Mesenchymal stem cell (in vitro differentiated cells and primary cell): ENCODE results near the gene FAM13C.

Experiments used
- DNase-seq: peaks from one replicate; pipeline ENCODE4 v3.0.0-alpha.2; 2013
- H2AFZ ChIP-seq: one replicate; pipeline ENCODE4 v1.6.1; 2013; ENCODE audit warnings: low read depth, mild to moderate bottlenecking, control low read depth, inconsistent platforms, low read length, moderate library complexity
- H2AK5ac ChIP-seq: 2 replicates; pipeline ENCODE4 v1.6.1; 2013; ENCODE audit warnings: low read length, moderate library complexity, mild to moderate bottlenecking, inconsistent platforms; ENCODE audit not compliant: severe bottlenecking
- H2BK120ac ChIP-seq: one replicate; pipeline ENCODE4 v1.6.1; 2013; ENCODE audit warnings: low read depth, mild to moderate bottlenecking, inconsistent platforms, low read length, moderate library complexity
- H2BK12ac ChIP-seq, 2 experiments: one replicate each; pipeline ENCODE4 v1.6.1; 2013; ENCODE audit warnings: inconsistent platforms in 2 of 2, low read length in 2 of 2, mild to moderate bottlenecking in 2 of 2, moderate library complexity in 2 of 2, control low read depth in 1 of 2
- H2BK15ac ChIP-seq: one replicate; pipeline ENCODE4 v1.6.1; 2013; ENCODE audit warnings: mild to moderate bottlenecking, low read depth, inconsistent platforms; ENCODE audit not compliant: poor library complexity, severe bottlenecking
- H2BK5ac ChIP-seq: 2 replicates; pipeline ENCODE4 v1.6.1; 2013; ENCODE audit warnings: low read depth, mild to moderate bottlenecking, low read length, control low read depth, inconsistent platforms; ENCODE audit not compliant: poor library complexity, severe bottlenecking
- H3K14ac ChIP-seq, 2 experiments: one replicate each; pipeline ENCODE4 v1.6.1; 2013; ENCODE audit warnings: inconsistent platforms in 2 of 2, low read length in 2 of 2, control low read depth in 1 of 2, mild to moderate bottlenecking in 1 of 2, moderate library complexity in 1 of 2
- H3K18ac ChIP-seq, 2 experiments: one replicate each; pipeline ENCODE4 v1.6.1; 2013; ENCODE audit warnings: inconsistent platforms in 2 of 2, low read length in 2 of 2, control low read depth in 1 of 2, low read depth in 1 of 2, mild to moderate bottlenecking in 1 of 2
- H3K23ac ChIP-seq, 2 experiments: one replicate each; pipeline ENCODE4 v1.6.1; 2013; ENCODE audit warnings: inconsistent platforms in 2 of 2, low read length in 2 of 2, mild to moderate bottlenecking in 2 of 2, moderate library complexity in 2 of 2, control low read depth in 1 of 2
- H3K27ac ChIP-seq: 2 replicates; pipeline ENCODE4 v1.5.1; 2013; ENCODE audit warnings: mild to moderate bottlenecking, moderate library complexity, low read length, control low read depth, inconsistent platforms; ENCODE audit not compliant: poor library complexity, severe bottlenecking
- H3K27me3 ChIP-seq, 2 experiments: 2 replicates each; pipeline versions ENCODE4 v1.6.1 to v1.7.0; 2013; ENCODE audit warnings: low read length in 2 of 2, mild to moderate bottlenecking in 2 of 2, moderate library complexity in 2 of 2, control low read depth in 1 of 2, inconsistent platforms in 1 of 2; ENCODE audit not compliant: control insufficient read depth in 1 of 2, insufficient read depth in 1 of 2
- H3K36me3 ChIP-seq, 2 experiments: 2 replicates each; pipeline versions ENCODE4 v1.6.1 to v1.7.0; 2013; ENCODE audit warnings: low read length in 2 of 2, control low read depth in 1 of 2, inconsistent platforms in 1 of 2, low read depth in 1 of 2, mild to moderate bottlenecking in 1 of 2; ENCODE audit not compliant: insufficient read depth in 2 of 2, control insufficient read depth in 1 of 2
- H3K4ac ChIP-seq, 2 experiments: one replicate each; pipeline ENCODE4 v1.6.1; 2013; ENCODE audit warnings: inconsistent platforms in 2 of 2, low read length in 2 of 2, mild to moderate bottlenecking in 2 of 2, moderate library complexity in 2 of 2, control low read depth in 1 of 2, low read depth in 1 of 2
- H3K4me1 ChIP-seq: 2 replicates; pipeline ENCODE4 v1.6.1; 2013; ENCODE audit warnings: low read depth, low read length, control low read depth; ENCODE audit not compliant: control insufficient read depth, insufficient read depth
- H3K4me2 ChIP-seq: 2 replicates; pipeline ENCODE4 v1.6.1; 2013; ENCODE audit warnings: low read length, mild to moderate bottlenecking, inconsistent platforms; ENCODE audit not compliant: poor library complexity, severe bottlenecking
- H3K4me3 ChIP-seq, 2 experiments: 2 replicates each; pipeline versions ENCODE4 v1.5.1 to v1.7.0; 2013; ENCODE audit warnings: low read length in 2 of 2, mild to moderate bottlenecking in 2 of 2, control low read depth in 1 of 2, low read depth in 1 of 2; ENCODE audit not compliant: insufficient read depth in 1 of 2
- H3K79me1 ChIP-seq: replicated peaks from 2 replicates; pipeline ENCODE4 v1.6.1; 2013; ENCODE audit warnings: mild to moderate bottlenecking, control low read depth, low read length, inconsistent platforms; ENCODE audit not compliant: poor library complexity, severe bottlenecking
- H3K9ac ChIP-seq: 2 replicates; pipeline ENCODE4 v1.7.0; 2013; ENCODE audit warnings: mild to moderate bottlenecking, low read length, moderate library complexity
- H3K9me3 ChIP-seq: 2 replicates; pipeline ENCODE4 v1.7.0; 2013; ENCODE audit warnings: mild to moderate bottlenecking, low read length; ENCODE audit not compliant: control insufficient read depth
- H4K8ac ChIP-seq: one replicate; pipeline ENCODE4 v1.6.1; 2013; ENCODE audit warnings: inconsistent platforms, mild to moderate bottlenecking, low read length, moderate library complexity
- H4K91ac ChIP-seq: one replicate; pipeline ENCODE4 v1.6.1; 2013; ENCODE audit warnings: mild to moderate bottlenecking, low read length, inconsistent platforms
- WGBS: methylation state at CpG from one replicate; pipeline ENCODE4 v1.1.7; 2013; ENCODE audit warnings: mixed read lengths; 5-methylcytosine and 5-hydroxymethylcytosine counted together

FAM13C gene

GRCh38 chr10:59360605-59361405, 1.5 kb downstream of the FAM13C start:
- Histone ChIP-seq H2BK12ac (peak overlapping the region in 1 of 2 experiments; percentile 63), H2AFZ (no peak overlapping the region), H2BK5ac (no peak overlapping the region), H3K9me3 (no peaks in the 10 kb centered on the region), H3K9ac (peak overlapping the region; percentile 88), H4K8ac (peak overlapping the region; percentile 19), H2BK120ac (no peak overlapping the region), H3K4me3 (peak overlapping the region in 1 of 2 experiments; percentile 32), H3K36me3 (no peaks in the 10 kb centered on the region), H3K14ac (no peak overlapping the region), H3K4me2 (no peak overlapping the region), H3K23ac (no peak overlapping the region), H3K4me1 (peaks cover 8% of the 10 kb centered on the region), H2BK15ac (no peak overlapping the region), H3K27ac (no peak overlapping the region), H3K27me3 (peaks cover 0 to 5% of the 10 kb centered on the region in 2 experiments), H3K79me1 (no peaks in the 10 kb centered on the region), H3K18ac (peak overlapping the region in 1 of 2 experiments; percentile 32), H4K91ac (no peak overlapping the region), H3K4ac (no peak overlapping the region), H2AK5ac (no peak overlapping the region)
- WGBS: 68% methylated on average over 6 of the region's 6 CpGs
- DNase-seq: no peak

DNA sequence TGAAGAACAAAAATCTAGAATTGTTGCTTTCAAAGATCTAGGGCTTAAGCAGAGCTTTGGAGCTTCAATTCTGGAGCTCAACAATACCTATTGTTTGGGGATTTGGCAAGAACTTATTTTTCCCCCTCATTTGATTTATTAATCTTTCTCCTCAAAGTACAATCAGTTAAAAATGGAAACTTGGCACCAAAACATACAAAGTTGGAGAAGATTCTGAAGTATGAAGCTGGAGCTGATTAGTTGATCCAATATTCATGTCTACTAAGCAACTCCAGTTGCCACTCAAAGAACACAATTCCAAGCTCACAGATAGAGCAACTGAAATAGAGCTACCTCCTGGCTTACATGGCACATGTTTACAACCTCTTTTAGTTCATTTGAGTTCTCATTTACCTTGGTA, 3.8 kb downstream of the FAM13C start:
- no peak overlapping the region for H3K18ac ChIP-seq
- no peak overlapping the region for H4K8ac ChIP-seq
- H2AFZ ChIP-seq: no peak overlapping the region
- H2BK120ac ChIP-seq: no peak overlapping the region
- H3K4me1 ChIP-seq: peaks cover 8% of the 10 kb centered on the region
- peaks cover 0 to 5% of the 10 kb centered on the region in 2 experiments for H3K27me3 ChIP-seq
- H2BK5ac ChIP-seq: no peak overlapping the region
- no peak overlapping the region for H4K91ac ChIP-seq
- H2BK12ac ChIP-seq: no peak overlapping the region
- H3K14ac ChIP-seq: no peak overlapping the region
- H3K79me1 ChIP-seq: no peaks in the 10 kb centered on the region
- H2AK5ac ChIP-seq: no peak overlapping the region
- H3K36me3 ChIP-seq: no peaks in the 10 kb centered on the region
- no peak overlapping the region for H3K27ac ChIP-seq
- H3K9me3 ChIP-seq: no peaks in the 10 kb centered on the region
- DNase-seq: no peak
- H3K4ac ChIP-seq: no peak overlapping the region
- no peak overlapping the region for H3K9ac ChIP-seq
- H3K4me3 ChIP-seq: no peak overlapping the region
- no peak overlapping the region for H3K4me2 ChIP-seq
- no peak overlapping the region for H3K23ac ChIP-seq
- H2BK15ac ChIP-seq: no peak overlapping the region

DNA sequence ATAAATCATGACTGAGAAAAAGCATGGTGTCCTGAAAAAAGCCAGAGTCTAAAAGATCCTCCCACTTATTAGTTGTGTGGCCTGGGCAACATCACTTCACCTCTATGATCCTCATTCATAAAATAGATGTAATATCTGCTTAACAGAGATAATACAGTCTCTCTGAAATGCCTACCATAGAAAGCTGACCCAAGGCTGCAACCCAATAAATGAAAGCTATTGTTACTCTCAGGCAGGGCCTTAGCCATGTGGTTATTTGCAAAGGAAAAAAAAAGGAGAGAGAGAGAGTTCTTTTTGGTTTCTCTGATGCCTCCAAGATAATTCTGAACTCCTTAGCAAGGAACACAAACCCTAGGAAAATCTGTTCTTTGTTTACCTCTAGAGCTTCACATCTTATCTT, 7.9 kb downstream of the FAM13C start:
- Histone ChIP-seq H2BK12ac (no peak overlapping the region), H2BK5ac (no peak overlapping the region), H3K4me3 (no peak overlapping the region), H3K23ac (no peak overlapping the region), H2AFZ (no peak overlapping the region), H3K79me1 (no peaks in the 10 kb centered on the region), H3K27ac (no peak overlapping the region), H2BK120ac (no peak overlapping the region), H2AK5ac (no peak overlapping the region), H3K4me2 (no peak overlapping the region), H4K8ac (no peak overlapping the region), H3K9me3 (no peaks in the 10 kb centered on the region), H3K14ac (no peak overlapping the region), H3K9ac (no peak overlapping the region), H2BK15ac (no peak overlapping the region), H4K91ac (no peak overlapping the region), H3K4ac (no peak overlapping the region), H3K18ac (no peak overlapping the region), H3K27me3 (peaks cover 0 to 5% of the 10 kb centered on the region in 2 experiments), H3K4me1 (no peaks in the 10 kb centered on the region), H3K36me3 (no peaks in the 10 kb centered on the region)
- DNase-seq: no peak

- Histone ChIP-seq H3K14ac (no peak overlapping the region), H3K18ac (no peak overlapping the region), H3K27me3 (no peaks in the 10 kb centered on the region), H4K8ac (no peak overlapping the region), H2BK120ac (no peak overlapping the region), H2AFZ (no peak overlapping the region), H3K9me3 (no peaks in the 10 kb centered on the region), H3K79me1 (no peaks in the 10 kb centered on the region), H2AK5ac (no peak overlapping the region), H2BK15ac (no peak overlapping the region), H2BK12ac (no peak overlapping the region), H3K23ac (no peak overlapping the region), H3K9ac (no peak overlapping the region), H3K27ac (no peak overlapping the region), H2BK5ac (no peak overlapping the region), H3K4me2 (no peak overlapping the region), H3K4me3 (no peak overlapping the region), H3K4ac (no peak overlapping the region), H3K36me3 (no peaks in the 10 kb centered on the region), H3K4me1 (no peaks in the 10 kb centered on the region), H4K91ac (no peak overlapping the region)
- no peak for DNase-seq
- WGBS: 93% methylated on average over 2 of the region's 2 CpGs
Measured at GRCh38 chr10:59350558-59350957, 11.8 kb downstream of the FAM13C start.
